K562 (cell line): ENCODE measurements around the gene PARD6B. TPM values are rescaled to one million over a fixed set of nuclear protein-coding genes. Genes with fewer than 3 reads are reported as not detected.

Experiments used
- CHCHD3 ChIP-seq: fragments of 250-450 bp; sonication (Bioruptor Pico); IDR thresholded peaks from 2 replicates; pipeline ENCODE4 v2.1.2; 2022; ENCODE audit warnings: mild to moderate bottlenecking
- ETV6 ChIP-seq, 3 experiments: fragments of 150-350 bp in 1 of 3; sonication (generic) in 1 of 3; formaldehyde crosslinking in 1 of 3; IDR thresholded peaks; 2 replicates each; pipeline versions ENCODE4 v1.6.1 to v1.8.0; 2014 to 2022; ENCODE audit warnings: borderline replicate concordance in 2 of 3, low read depth in 2 of 3, antibody characterized with exemption in 1 of 3, low read length in 1 of 3, mild to moderate bottlenecking in 1 of 3, missing genetic modification reagents in 1 of 3
- MEIS2 ChIP-seq: fragments of 450-650 bp; IDR thresholded peaks from 2 replicates; pipeline ENCODE4 v1.6.1; 2014; ENCODE audit warnings: mild to moderate bottlenecking; ENCODE audit not compliant: partially characterized antibody
- POLR3A ChIP-seq: IDR thresholded peaks from 2 replicates; pipeline ENCODE4 v1.6.1; 2011; ENCODE audit warnings: borderline replicate concordance, mild to moderate bottlenecking, moderate library complexity; ENCODE audit not compliant: insufficient read length, insufficient read depth; ENCODE audit errors: extremely low read depth
- PTRF ChIP-seq: fragments of 450-650 bp; IDR thresholded peaks from 2 replicates; pipeline ENCODE4 v1.6.1; 2016; ENCODE audit warnings: mild to moderate bottlenecking, missing genetic modification characterization, missing compliant biosample characterization
- TEAD4 ChIP-seq, 2 experiments: sonication (generic) in 1 of 2; formaldehyde crosslinking in 1 of 2; IDR thresholded peaks; 2 replicates each; pipeline versions ENCODE4 v1.6.1 to v1.8.0; 2012 to 2022; ENCODE audit warnings: borderline replicate concordance in 1 of 2, inconsistent platforms in 1 of 2, low read length in 1 of 2, mild to moderate bottlenecking in 1 of 2, missing genetic modification reagents in 1 of 2
- ZFP30 ChIP-seq: fragments of 250-450 bp; sonication (Bioruptor Pico); IDR thresholded peaks from 2 replicates; pipeline ENCODE4 v1.8.0; 2022; ENCODE audit warnings: moderate library complexity, mild to moderate bottlenecking, inconsistent platforms, borderline replicate concordance
- ZZZ3 ChIP-seq: fragments of 450-650 bp; IDR thresholded peaks from 2 replicates; pipeline ENCODE4 v1.6.1; 2016; ENCODE audit warnings: antibody characterized with exemption, mild to moderate bottlenecking, moderate library complexity
- polyA plus RNA-seq, 8 experiments: library from polyadenylated mRNA; depleted of rRNA in 4 of 8; stranded (reverse) in 5 of 8; unstranded in 3 of 8; fragments of >200 nt; fragmentation: Nextera tagmentation in 2 of 8; fragmentation: Illumina TruSeq in 1 of 8; extraction: Ambion mirVana in 2 of 8; extraction: Trizol in 1 of 8; gene quantifications; 2 replicates each; pipeline versions ENCODE4 v1.2.1 to v1.2.3, GENCODE V29; 2011 to 2014; ENCODE audit warnings: inconsistent platforms in 1 of 8, missing spikeins in 1 of 8
- total RNA-seq, 7 experiments: library from RNA; depleted of rRNA in 6 of 7; stranded (reverse); fragments of >200 nt in 6 of 7; fragmentation: Illumina TruSeq in 2 of 7; extraction: Trizol in 2 of 7; gene quantifications; 2 replicates each; pipeline versions ENCODE4 v1.2.1 to v1.2.3, GENCODE V29; 2011 to 2021; ENCODE audit warnings: low replicate concordance in 1 of 7
- TF ChIP-seq, protein P1 (sequence below), 2 experiments: fragments of 450-650 bp; conservative IDR thresholded peaks; 2 replicates each; pipeline ENCODE4 v1.6.1; 2017; ENCODE audit warnings: mild to moderate bottlenecking in 2 of 2, moderate library complexity in 2 of 2
- TF ChIP-seq, protein P2 (sequence below): fragments of 450-650 bp; IDR thresholded peaks from 2 replicates; pipeline ENCODE4 v1.6.1; 2017; ENCODE audit warnings: antibody characterized with exemption
- TF ChIP-seq, protein P3 (sequence below): fragments of 250-450 bp; sonication (Bioruptor Pico); IDR thresholded peaks from 2 replicates; pipeline ENCODE4 v1.5.0; 2021
- TF ChIP-seq, protein P4 (sequence below): fragments of 450-650 bp; formaldehyde crosslinking; IDR thresholded peaks from 2 replicates; pipeline ENCODE4 v1.4.0; 2022; ENCODE audit warnings: mild to moderate bottlenecking, moderate library complexity
- TF ChIP-seq, protein P5 (sequence below): sonication (generic); formaldehyde crosslinking; IDR thresholded peaks from 2 replicates; pipeline ENCODE4 v1.8.0; 2023; ENCODE audit warnings: mild to moderate bottlenecking, missing genetic modification reagents

The PARD6B gene
- total and polyA plus RNA-seq, 9 of the 15 experiments (the other 6 are each of a cell fraction or from before 2014, with no cell fraction given): 1.7 to 12.3 (median 5.5) TPM

DNA sequence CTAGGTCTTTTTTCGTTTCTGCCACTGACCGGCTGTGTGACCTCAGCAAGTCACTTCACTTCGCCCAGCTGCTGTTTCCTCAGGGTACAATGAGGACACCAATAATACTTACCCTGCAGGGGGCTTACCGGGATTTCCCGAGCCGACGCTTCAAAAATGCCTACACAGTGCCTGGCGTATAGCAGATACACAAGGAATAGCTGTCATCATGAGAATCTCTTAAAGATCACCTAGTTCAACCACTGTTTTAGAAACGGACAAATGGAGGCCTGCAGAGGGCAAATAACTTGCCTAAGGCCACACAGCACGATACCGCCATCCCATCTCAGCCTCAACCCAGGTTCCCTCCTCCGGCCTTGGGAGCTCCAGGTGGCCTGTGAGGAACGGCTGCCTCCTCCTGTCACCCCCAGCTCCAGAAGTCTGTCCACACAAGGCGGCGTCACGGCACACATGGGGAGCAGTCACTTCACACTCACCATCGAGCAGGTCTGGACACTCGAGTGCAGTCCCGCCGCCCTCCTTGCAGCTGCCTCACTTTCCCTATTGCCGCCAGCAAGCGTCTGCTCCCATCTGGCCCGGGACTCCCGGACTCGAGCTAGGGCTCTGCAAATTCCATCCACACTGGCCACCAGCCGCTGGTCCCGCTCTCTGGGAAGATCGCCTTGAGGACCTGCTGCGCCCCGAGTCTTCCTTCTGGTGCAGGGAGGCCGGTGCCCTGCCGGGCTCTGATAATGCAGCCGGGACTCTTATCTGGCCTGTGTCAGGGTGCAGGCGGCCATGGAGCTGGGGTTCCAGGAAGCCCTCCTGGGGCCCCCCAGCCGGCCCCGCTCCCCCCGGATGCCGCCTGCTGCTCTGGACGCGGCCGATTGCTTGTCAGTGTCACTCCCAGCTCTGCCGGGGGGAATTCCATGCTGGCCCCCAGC, 40.5 kb upstream of the PARD6B start, which contains the start of gene RIPOR3 (continued):
- no peak for TF ChIP-seq CHCHD3 (CRISPR knock-in tag)
- TF ChIP-seq, protein P1, sequence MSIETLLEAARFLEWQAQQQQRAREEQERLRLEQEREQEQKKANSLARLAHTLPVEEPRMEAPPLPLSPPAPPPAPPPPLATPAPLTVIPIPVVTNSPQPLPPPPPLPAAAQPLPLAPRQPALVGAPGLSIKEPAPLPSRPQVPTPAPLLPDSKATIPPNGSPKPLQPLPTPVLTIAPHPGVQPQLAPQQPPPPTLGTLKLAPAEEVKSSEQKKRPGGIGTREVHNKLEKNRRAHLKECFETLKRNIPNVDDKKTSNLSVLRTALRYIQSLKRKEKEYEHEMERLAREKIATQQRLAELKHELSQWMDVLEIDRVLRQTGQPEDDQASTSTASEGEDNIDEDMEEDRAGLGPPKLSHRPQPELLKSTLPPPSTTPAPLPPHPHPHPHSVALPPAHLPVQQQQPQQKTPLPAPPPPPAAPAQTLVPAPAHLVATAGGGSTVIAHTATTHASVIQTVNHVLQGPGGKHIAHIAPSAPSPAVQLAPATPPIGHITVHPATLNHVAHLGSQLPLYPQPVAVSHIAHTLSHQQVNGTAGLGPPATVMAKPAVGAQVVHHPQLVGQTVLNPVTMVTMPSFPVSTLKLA (conservative IDR thresholded peaks at IDR 0.05): peak; percentile 73 to 93
- TF ChIP-seq, protein P2, sequence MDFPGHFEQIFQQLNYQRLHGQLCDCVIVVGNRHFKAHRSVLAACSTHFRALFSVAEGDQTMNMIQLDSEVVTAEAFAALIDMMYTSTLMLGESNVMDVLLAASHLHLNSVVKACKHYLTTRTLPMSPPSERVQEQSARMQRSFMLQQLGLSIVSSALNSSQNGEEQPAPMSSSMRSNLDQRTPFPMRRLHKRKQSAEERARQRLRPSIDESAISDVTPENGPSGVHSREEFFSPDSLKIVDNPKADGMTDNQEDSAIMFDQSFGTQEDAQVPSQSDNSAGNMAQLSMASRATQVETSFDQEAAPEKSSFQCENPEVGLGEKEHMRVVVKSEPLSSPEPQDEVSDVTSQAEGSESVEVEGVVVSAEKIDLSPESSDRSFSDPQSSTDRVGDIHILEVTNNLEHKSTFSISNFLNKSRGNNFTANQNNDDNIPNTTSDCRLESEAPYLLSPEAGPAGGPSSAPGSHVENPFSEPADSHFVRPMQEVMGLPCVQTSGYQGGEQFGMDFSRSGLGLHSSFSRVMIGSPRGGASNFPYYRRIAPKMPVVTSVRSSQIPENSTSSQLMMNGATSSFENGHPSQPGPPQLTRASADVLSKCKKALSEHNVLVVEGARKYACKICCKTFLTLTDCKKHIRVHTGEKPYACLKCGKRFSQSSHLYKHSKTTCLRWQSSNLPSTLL: no peak
- no peak for TF ChIP-seq ETV6 (IDR thresholded peaks at IDR 0.05; ENCODE audit: borderline replicate concordance in 1 of 2, low read depth in 2 of 2, low read length in 1 of 2)
- TF ChIP-seq ETV6 (CRISPR knock-in tag; IDR thresholded peaks at IDR 0.05; ENCODE audit: borderline replicate concordance): no peak
- TF ChIP-seq, protein P3, sequence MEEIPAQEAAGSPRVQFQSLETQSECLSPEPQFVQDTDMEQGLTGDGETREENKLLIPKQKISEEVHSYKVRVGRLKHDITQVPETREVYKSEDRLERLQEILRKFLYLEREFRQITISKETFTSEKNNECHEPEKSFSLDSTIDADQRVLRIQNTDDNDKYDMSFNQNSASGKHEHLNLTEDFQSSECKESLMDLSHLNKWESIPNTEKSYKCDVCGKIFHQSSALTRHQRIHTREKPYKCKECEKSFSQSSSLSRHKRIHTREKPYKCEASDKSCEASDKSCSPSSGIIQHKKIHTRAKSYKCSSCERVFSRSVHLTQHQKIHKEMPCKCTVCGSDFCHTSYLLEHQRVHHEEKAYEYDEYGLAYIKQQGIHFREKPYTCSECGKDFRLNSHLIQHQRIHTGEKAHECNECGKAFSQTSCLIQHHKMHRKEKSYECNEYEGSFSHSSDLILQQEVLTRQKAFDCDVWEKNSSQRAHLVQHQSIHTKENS (CRISPR knock-in tag): no peak
- TF ChIP-seq TEAD4 (IDR thresholded peaks at IDR 0.05; ENCODE audit: low read length): peak; percentile 96
- no peak for TF ChIP-seq TEAD4 (CRISPR knock-in tag; IDR thresholded peaks at IDR 0.05; ENCODE audit: borderline replicate concordance)
- TF ChIP-seq, protein P4, sequence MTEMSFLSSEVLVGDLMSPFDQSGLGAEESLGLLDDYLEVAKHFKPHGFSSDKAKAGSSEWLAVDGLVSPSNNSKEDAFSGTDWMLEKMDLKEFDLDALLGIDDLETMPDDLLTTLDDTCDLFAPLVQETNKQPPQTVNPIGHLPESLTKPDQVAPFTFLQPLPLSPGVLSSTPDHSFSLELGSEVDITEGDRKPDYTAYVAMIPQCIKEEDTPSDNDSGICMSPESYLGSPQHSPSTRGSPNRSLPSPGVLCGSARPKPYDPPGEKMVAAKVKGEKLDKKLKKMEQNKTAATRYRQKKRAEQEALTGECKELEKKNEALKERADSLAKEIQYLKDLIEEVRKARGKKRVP (CRISPR knock-in tag): peak; percentile 60; the same call in 1 of the 2 replicates
- TF ChIP-seq MEIS2: peak; percentile 59
- no peak for TF ChIP-seq ZFP30
- no peak for TF ChIP-seq PTRF (tag)
- TF ChIP-seq ZZZ3: no peak
- TF ChIP-seq POLR3A: no peak
- TF ChIP-seq, protein P5, sequence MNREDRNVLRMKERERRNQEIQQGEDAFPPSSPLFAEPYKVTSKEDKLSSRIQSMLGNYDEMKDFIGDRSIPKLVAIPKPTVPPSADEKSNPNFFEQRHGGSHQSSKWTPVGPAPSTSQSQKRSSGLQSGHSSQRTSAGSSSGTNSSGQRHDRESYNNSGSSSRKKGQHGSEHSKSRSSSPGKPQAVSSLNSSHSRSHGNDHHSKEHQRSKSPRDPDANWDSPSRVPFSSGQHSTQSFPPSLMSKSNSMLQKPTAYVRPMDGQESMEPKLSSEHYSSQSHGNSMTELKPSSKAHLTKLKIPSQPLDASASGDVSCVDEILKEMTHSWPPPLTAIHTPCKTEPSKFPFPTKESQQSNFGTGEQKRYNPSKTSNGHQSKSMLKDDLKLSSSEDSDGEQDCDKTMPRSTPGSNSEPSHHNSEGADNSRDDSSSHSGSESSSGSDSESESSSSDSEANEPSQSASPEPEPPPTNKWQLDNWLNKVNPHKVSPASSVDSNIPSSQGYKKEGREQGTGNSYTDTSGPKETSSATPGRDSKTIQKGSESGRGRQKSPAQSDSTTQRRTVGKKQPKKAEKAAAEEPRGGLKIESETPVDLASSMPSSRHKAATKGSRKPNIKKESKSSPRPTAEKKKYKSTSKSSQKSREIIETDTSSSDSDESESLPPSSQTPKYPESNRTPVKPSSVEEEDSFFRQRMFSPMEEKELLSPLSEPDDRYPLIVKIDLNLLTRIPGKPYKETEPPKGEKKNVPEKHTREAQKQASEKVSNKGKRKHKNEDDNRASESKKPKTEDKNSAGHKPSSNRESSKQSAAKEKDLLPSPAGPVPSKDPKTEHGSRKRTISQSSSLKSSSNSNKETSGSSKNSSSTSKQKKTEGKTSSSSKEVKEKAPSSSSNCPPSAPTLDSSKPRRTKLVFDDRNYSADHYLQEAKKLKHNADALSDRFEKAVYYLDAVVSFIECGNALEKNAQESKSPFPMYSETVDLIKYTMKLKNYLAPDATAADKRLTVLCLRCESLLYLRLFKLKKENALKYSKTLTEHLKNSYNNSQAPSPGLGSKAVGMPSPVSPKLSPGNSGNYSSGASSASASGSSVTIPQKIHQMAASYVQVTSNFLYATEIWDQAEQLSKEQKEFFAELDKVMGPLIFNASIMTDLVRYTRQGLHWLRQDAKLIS (CRISPR knock-in tag): no peak
